Gastrocnemius medialis (tissue), 4 donors: ENCODE data around the gene PFN1. TPM values are rescaled to one million over a fixed set of nuclear protein-coding genes. Genes with fewer than 3 reads are reported as not detected.

ENCODE experiments used
- ATAC-seq, 2 donors: fragments of 150-250 bp; one replicate each; pipeline ENCODE4 v1.9.1; 2016
- DNase-seq, 2 donors: peaks; one replicate each; pipeline ENCODE4 v3.0.0-alpha.2; 2019
- H3K27ac ChIP-seq, 4 donors: fragments of 200-600 bp; sonication (generic); 1 replicate in 1 of 4; 2 replicates in 3 of 4; pipeline ENCODE4 v1.5.1; 2016 to 2018; ENCODE audit warnings: mild to moderate bottlenecking in 2 of 4, moderate library complexity in 1 of 4
- H3K27me3 ChIP-seq, 3 donors: fragments of 200-600 bp; sonication (generic) in 2 of 3; 1 replicate in 1 of 3; 2 replicates in 2 of 3; pipeline versions ENCODE4 v1.5.1 to v1.6.0; 2016 to 2019; ENCODE audit warnings: mild to moderate bottlenecking in 1 of 3, moderate library complexity in 1 of 3
- H3K36me3 ChIP-seq, 2 donors: fragments of 200-600 bp; sonication (generic) in 1 of 2; one replicate each; pipeline ENCODE4 v1.5.1; 2017 to 2018
- H3K4me1 ChIP-seq, 2 donors: fragments of 200-600 bp; sonication (generic) in 1 of 2; one replicate each; pipeline ENCODE4 v1.5.1; 2016 to 2017; ENCODE audit warnings: mild to moderate bottlenecking in 2 of 2
- H3K4me3 ChIP-seq, 4 donors: fragments of 200-600 bp; sonication (generic) in 3 of 4; 1 replicate in 1 of 4; 2 replicates in 3 of 4; pipeline ENCODE4 v1.5.1; 2016 to 2019; ENCODE audit warnings: mild to moderate bottlenecking in 2 of 4
- H3K9me3 ChIP-seq, 3 donors: fragments of 200-600 bp; sonication (generic) in 2 of 3; 1 replicate in 1 of 3; 2 replicates in 2 of 3; pipeline ENCODE4 v1.5.1; 2016 to 2019
- POLR2A ChIP-seq, 2 donors: fragments of 450-650 bp; IDR thresholded peaks; one replicate each; pipeline ENCODE4 v1.6.1; 2017; ENCODE audit warnings: antibody characterized with exemption in 2 of 2, mild to moderate bottlenecking in 2 of 2, moderate library complexity in 2 of 2
- in situ Hi-C, 4 donors: fragments of 200-750 bp; cut with MboI; loops; one replicate each; pipeline versions ENCODE4 v1.15.0 to v1.8.0; 2017; ENCODE audit warnings: low sequenced_read_pairs in 4 of 4
- intact Hi-C: fragments of 100-400 bp; cut with DNase I; formaldehyde crosslinking; loops from one replicate; pipeline ENCODE4 v1.15.1; 2023; ENCODE audit warnings: low total_unique reads
- total RNA-seq, 4 donors: library from RNA; depleted of rRNA; stranded (reverse); fragments of >200 nt; gene quantifications; one replicate each; pipeline versions ENCODE4 v1.1.0 to v1.2.3, GENCODE V29; 2016
- TF ChIP-seq, protein P1 (sequence below), 5 experiments: fragments of 450-650 bp in 3 of 5; fragments of 200-600 bp in 2 of 5; sonication (generic) in 2 of 5; IDR thresholded peaks in 4 of 5; conservative IDR thresholded peaks in 1 of 5; 1 replicate in 4 of 5; 2 replicates in 1 of 5; pipeline ENCODE4 v1.5.1; 2016 to 2019; ENCODE audit warnings: antibody characterized with exemption in 5 of 5, mild to moderate bottlenecking in 3 of 5, moderate library complexity in 3 of 5

Gene PFN1
- total RNA-seq, 4 donors from 2014 or later = 304 to 750 (median 599) TPM

DNA sequence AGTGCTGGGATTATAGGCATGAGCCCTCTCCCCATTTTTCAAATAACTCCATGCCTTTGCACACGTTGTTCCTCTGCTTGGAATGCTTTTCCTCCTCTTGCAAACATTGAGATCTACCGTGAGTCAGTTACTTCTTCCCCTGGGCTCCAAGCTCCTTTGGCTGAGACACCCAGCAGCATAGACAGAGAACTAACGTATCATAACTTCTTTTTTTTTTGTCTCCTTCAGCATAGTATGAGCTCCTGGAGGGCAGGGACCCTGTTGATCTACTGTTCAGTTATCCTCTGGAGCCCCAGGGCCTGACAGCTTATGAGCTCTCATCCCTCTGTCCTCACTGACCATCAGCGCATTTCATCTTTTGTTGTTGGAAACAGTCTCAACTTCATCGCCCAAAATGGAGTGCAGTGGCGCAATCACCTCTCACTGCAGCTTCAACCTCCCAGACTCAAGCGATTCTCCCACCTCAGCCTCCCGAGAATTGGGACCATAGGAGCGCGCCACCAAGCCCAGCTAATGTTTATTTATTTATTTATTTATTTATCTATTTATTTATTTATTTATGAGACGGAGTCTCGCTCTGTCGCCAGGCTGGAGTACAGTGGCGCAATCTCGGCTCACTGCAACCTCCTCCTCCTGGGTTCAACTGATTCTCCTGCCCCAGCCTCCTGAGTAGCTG lies 17.1 kb upstream of the PFN1 start:
- peaks cover 0 to 20% of the 10 kb centered on the region in 2 donors for H3K36me3 ChIP-seq
- DNase-seq (no peak), ATAC-seq (no peak)
- no peak overlapping the region for H3K4me3 ChIP-seq
- intact Hi-C loops = no loop called here
- in situ Hi-C loops = no loop called here
- H3K27me3 ChIP-seq = no peaks in the 10 kb centered on the region
- H3K9me3 ChIP-seq = no peaks in the 10 kb centered on the region
- TF ChIP-seq, protein P1, sequence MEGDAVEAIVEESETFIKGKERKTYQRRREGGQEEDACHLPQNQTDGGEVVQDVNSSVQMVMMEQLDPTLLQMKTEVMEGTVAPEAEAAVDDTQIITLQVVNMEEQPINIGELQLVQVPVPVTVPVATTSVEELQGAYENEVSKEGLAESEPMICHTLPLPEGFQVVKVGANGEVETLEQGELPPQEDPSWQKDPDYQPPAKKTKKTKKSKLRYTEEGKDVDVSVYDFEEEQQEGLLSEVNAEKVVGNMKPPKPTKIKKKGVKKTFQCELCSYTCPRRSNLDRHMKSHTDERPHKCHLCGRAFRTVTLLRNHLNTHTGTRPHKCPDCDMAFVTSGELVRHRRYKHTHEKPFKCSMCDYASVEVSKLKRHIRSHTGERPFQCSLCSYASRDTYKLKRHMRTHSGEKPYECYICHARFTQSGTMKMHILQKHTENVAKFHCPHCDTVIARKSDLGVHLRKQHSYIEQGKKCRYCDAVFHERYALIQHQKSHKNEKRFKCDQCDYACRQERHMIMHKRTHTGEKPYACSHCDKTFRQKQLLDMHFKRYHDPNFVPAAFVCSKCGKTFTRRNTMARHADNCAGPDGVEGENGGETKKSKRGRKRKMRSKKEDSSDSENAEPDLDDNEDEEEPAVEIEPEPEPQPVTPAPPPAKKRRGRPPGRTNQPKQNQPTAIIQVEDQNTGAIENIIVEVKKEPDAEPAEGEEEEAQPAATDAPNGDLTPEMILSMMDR (IDR thresholded peaks at IDR 0.05 in 4 of 5, conservative IDR thresholded peaks at IDR 0.05 in 1 of 5) = no peak
- no peak for TF ChIP-seq POLR2A (IDR thresholded peaks at IDR 0.05)
- peak overlapping the region; percentile 88 to 95 (median 94) for H3K27ac ChIP-seq
- H3K4me1 ChIP-seq = peaks cover 27 to 33% of the 10 kb centered on the region in 2 donors

DNA sequence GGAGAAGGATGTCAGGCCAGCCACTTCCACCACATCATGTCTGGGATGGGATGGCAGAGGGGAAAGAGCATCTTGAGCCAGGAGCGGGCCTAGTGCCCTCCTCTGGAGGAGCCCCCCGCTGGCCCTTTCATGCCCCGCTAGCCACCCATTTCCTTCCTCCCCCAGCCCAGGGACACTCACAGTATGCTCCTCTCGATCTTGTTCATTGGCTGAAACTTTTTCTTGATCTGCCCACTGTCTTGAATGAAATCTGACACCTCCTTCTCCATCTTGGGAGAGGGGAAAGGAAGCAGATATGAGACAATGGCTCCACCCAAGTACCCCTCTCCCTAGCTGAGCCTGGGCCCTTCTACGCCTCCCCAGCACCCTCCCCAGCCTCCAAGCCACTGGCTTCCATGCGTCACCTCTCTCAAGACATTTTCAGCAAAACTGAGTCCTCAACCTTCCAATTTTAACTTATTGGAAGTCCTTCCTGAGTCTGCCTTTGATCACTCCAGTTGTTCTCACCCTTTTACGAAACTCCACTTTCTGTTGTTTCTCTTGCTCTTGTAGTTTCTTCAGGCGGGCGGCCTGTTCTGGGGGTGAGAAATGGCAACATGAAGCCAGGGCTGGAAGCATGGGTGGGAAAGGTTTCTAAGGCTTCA lies 12.1 kb upstream of the PFN1 start:
- ATAC-seq = no peak

DNA sequence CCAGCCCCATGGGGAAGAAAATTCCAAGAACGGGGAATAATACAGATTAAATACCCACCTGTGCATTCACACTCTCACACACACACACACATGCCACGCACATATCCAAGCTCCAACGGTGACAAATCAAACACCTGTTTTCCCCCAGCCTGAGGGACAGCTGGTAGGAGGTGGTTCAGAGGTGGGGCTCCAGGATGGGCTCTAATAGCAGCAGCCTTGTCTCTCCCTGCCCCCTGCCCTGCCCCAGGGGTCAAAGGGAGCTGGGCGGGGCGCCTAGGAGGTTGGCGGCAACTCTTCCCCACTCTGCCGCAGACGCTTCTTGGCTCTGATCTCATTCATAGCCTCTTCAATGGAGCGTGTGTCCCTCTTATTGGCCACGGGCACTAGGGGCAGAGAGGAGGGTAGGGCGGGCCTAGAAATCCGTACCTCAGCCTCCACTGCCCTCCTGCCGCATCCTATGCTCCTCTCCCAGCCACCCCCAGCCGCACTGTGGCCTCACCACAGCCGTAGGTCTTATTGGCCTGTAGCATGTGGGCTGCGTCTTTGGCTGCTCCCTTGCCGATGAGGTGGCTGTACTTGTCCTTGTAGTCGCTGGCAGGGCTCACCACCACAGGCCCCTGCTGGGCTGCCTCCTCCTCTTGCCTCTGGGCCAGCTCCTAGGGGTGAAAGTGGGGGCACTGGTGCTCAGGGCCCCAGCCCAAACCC lies 11.1 kb upstream of the PFN1 start:
- intact Hi-C loops (no loop called here), in situ Hi-C loops (no loop called here)
- DNase-seq = no peak
- H3K4me3 ChIP-seq = no peak overlapping the region
- H3K4me1 ChIP-seq = peaks cover 10 to 29% of the 10 kb centered on the region in 2 donors
- peak in 1 of 2 donors; percentile 31 for ATAC-seq
- no peak for TF ChIP-seq POLR2A (IDR thresholded peaks at IDR 0.05)
- TF ChIP-seq, protein P1 (IDR thresholded peaks at IDR 0.05 in 4 of 5, conservative IDR thresholded peaks at IDR 0.05 in 1 of 5) = no peak
- no peaks in the 10 kb centered on the region for H3K9me3 ChIP-seq
- H3K27ac ChIP-seq = peak overlapping the region; percentile 45 to 100 (median 64)
- H3K36me3 ChIP-seq = peaks cover 0 to 23% of the 10 kb centered on the region in 2 donors
- no peaks in the 10 kb centered on the region for H3K27me3 ChIP-seq

More for the DNA sequence above, 12.1 kb upstream of the PFN1 start:
- intact Hi-C loops (no loop called here), in situ Hi-C loops (no loop called here)
- Histone ChIP-seq H3K4me1 (peaks cover 8 to 25% of the 10 kb centered on the region in 2 donors), H3K9me3 (no peaks in the 10 kb centered on the region), H3K27me3 (no peaks in the 10 kb centered on the region), H3K36me3 (peaks cover 0 to 21% of the 10 kb centered on the region in 2 donors), H3K27ac (peak overlapping the region in 2 of 4 donors; percentile 64 to 100), H3K4me3 (no peak overlapping the region)
- no peak for DNase-seq
- TF ChIP-seq, protein P1 (IDR thresholded peaks at IDR 0.05 in 4 of 5, conservative IDR thresholded peaks at IDR 0.05 in 1 of 5) = no peak
- TF ChIP-seq POLR2A (IDR thresholded peaks at IDR 0.05) = no peak

DNA sequence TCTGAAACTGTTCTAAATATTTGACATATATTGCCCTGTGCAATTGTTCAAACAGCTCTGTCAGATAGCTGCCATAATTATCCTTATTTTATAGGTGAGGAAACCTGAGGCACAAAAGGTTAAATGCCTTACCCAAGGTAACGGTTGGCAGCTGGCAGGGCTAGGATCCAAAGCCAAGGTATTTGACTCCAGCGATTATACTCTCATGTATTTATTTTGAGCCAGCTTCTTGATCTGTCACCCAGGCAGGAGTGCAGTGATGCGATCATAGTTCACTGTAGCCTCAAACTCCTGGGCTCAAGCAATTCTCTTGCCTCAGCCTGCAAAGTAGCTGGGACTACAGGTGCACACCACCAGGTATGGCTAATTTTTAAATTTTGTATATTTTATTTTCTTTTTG lies 9.8 kb upstream of the PFN1 start:
- DNase-seq = peak in 1 of 2 donors; percentile 63
- ATAC-seq = peak in 1 of 2 donors; percentile 57
- in situ Hi-C loops (no loop called here), intact Hi-C loops (no loop called here)
- Histone ChIP-seq H3K4me3 (no peak overlapping the region), H3K27ac (peak overlapping the region; percentile 45 to 100 (median 64)), H3K4me1 (peaks cover 23 to 41% of the 10 kb centered on the region in 2 donors), H3K36me3 (peaks cover 0 to 29% of the 10 kb centered on the region in 2 donors), H3K9me3 (no peaks in the 10 kb centered on the region), H3K27me3 (no peaks in the 10 kb centered on the region)
- no peak for TF ChIP-seq POLR2A (IDR thresholded peaks at IDR 0.05)
